ENCODE data around the gene DUOX2.

DNA sequence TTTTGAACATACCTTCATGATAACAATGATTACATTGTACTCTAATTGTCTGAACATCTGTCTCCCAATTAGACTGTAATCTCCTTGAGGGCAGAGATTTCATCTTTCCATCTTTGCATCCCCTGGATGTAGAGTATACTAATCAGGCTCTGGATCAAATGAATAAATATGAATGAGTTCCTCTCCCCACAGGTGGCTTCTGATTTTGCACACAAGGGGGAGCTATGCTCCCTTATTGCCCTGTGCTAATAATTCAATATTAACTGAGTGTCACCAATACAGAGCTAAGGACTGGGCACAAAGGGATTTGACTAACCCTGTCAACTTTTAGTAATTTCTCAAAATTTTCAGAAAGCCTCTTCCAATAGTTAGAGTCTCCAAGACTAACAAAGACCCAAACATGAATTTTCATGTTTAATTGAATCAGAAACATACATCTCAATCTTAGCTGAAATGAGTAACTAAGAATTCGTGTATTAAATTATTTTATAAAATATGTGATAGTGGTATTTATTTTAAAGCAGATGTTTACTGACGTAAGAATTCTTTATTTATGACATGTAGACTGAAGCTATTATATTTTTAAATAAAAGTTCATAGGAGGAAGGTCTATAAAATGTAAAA, 12.7 kb upstream of the DUOX2 start:
- TF ChIP-seq EZH2 (IDR thresholded peaks at IDR 0.05) (no peak), EZH2phosphoT487 (IDR thresholded peaks at IDR 0.05) (no peak)
- TF ChIP-seq, protein P1, sequence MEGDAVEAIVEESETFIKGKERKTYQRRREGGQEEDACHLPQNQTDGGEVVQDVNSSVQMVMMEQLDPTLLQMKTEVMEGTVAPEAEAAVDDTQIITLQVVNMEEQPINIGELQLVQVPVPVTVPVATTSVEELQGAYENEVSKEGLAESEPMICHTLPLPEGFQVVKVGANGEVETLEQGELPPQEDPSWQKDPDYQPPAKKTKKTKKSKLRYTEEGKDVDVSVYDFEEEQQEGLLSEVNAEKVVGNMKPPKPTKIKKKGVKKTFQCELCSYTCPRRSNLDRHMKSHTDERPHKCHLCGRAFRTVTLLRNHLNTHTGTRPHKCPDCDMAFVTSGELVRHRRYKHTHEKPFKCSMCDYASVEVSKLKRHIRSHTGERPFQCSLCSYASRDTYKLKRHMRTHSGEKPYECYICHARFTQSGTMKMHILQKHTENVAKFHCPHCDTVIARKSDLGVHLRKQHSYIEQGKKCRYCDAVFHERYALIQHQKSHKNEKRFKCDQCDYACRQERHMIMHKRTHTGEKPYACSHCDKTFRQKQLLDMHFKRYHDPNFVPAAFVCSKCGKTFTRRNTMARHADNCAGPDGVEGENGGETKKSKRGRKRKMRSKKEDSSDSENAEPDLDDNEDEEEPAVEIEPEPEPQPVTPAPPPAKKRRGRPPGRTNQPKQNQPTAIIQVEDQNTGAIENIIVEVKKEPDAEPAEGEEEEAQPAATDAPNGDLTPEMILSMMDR (IDR thresholded peaks at IDR 0.05), result peak; percentile 68
